Measurements from ENCODE around the gene RSL24D1. TPM values are rescaled to one million over a fixed set of nuclear protein-coding genes. Genes with fewer than 3 reads are reported as not detected.

Gene RSL24D1
- total and polyA plus RNA-seq, 7 donors: 37.9 to 73.7 (median 60.3) TPM

GRCh38 chr15:55194256-55194655, 2.5 kb downstream of the RSL24D1 start:
- H3K27me3 ChIP-seq (ENCODE audit: insufficient read depth in 3 of 3, low read length in 2 of 3): no peaks in the 10 kb centered on the region
- DNase-seq (no peak), ATAC-seq (no peak)
- H3K27ac ChIP-seq: no peak overlapping the region
- peaks cover 5 to 33% of the 10 kb centered on the region in 2 donors for H3K36me3 ChIP-seq (ENCODE audit: insufficient read depth in 1 of 2, low read depth in 1 of 2)
- peaks cover 17% of the 10 kb centered on the region for H3K4me1 ChIP-seq
- no peak overlapping the region for H3K4me3 ChIP-seq
- intact Hi-C loops (cut with DNase I): loop anchor here (10.0 kb wide), 2 partner anchors 211 to 221 kb away; partner anchors contain the start of genes CCPG1 (in 1 of the 2) and PIERCE2 (in 1 of the 2)
- H3K9me3 ChIP-seq: no peaks in the 10 kb centered on the region
- no peak for TF ChIP-seq CTCF (IDR thresholded peaks at IDR 0.05)

GRCh38 chr15:55186331-55186730, 10.4 kb downstream of the RSL24D1 start:
- no peak overlapping the region for H3K4me3 ChIP-seq
- intact Hi-C loops (cut with DNase I): no loop called here
- H3K27me3 ChIP-seq (ENCODE audit: insufficient read depth in 3 of 3, low read length in 2 of 3): no peaks in the 10 kb centered on the region
- TF ChIP-seq CTCF (IDR thresholded peaks at IDR 0.05): no peak
- no peaks in the 10 kb centered on the region for H3K4me1 ChIP-seq
- H3K27ac ChIP-seq: no peak overlapping the region
- ATAC-seq (no peak), DNase-seq (no peak)
- H3K9me3 ChIP-seq: no peaks in the 10 kb centered on the region
- H3K36me3 ChIP-seq (ENCODE audit: insufficient read depth in 1 of 2, low read depth in 1 of 2): peaks cover 2 to 85% of the 10 kb centered on the region in 2 donors
- 46 to 67% (median 57%) methylated on average over 1 of the region's 1 CpG for WGBS, 3 donors

- Histone ChIP-seq H3K4me3 (no peak overlapping the region), H3K27ac (no peak overlapping the region), H3K9me3 (no peaks in the 10 kb centered on the region), H3K36me3 (ENCODE audit: insufficient read depth in 1 of 2, low read depth in 1 of 2) (peaks cover 2 to 84% of the 10 kb centered on the region in 2 donors), H3K27me3 (ENCODE audit: insufficient read depth in 3 of 3, low read length in 2 of 3) (no peaks in the 10 kb centered on the region), H3K4me1 (no peaks in the 10 kb centered on the region)
- TF ChIP-seq CTCF (IDR thresholded peaks at IDR 0.05): no peak
- DNase-seq: no peak
- intact Hi-C loops (cut with DNase I): no loop called here
- no peak for ATAC-seq
- WGBS, 3 donors: 88 to 96% (median 95%) methylated on average over 2 of the region's 2 CpGs
These were observed 13.1 kb downstream of the RSL24D1 start for GRCh38 chr15:55183679-55184078.

GRCh38 chr15:55179141-55179540, 17.6 kb downstream of the RSL24D1 start:
- Histone ChIP-seq H3K4me3 (no peak overlapping the region), H3K9me3 (no peaks in the 10 kb centered on the region), H3K4me1 (no peaks in the 10 kb centered on the region), H3K27ac (no peak overlapping the region), H3K27me3 (ENCODE audit: insufficient read depth in 3 of 3, low read length in 2 of 3) (no peaks in the 10 kb centered on the region), H3K36me3 (ENCODE audit: insufficient read depth in 1 of 2, low read depth in 1 of 2) (peaks cover 0 to 73% of the 10 kb centered on the region in 2 donors)
- DNase-seq (no peak), ATAC-seq (no peak)
- intact Hi-C loops (cut with DNase I): no loop called here
- TF ChIP-seq CTCF (IDR thresholded peaks at IDR 0.05): no peak

GRCh38 chr15:55170361-55170760, 26.4 kb downstream of the RSL24D1 start:
- ATAC-seq (no peak), DNase-seq (no peak)
- intact Hi-C loops (cut with DNase I): no loop called here
- Histone ChIP-seq H3K27ac (no peak overlapping the region), H3K36me3 (ENCODE audit: insufficient read depth in 1 of 2, low read depth in 1 of 2) (no peaks in the 10 kb centered on the region), H3K9me3 (no peaks in the 10 kb centered on the region), H3K27me3 (ENCODE audit: insufficient read depth in 3 of 3, low read length in 2 of 3) (no peaks in the 10 kb centered on the region), H3K4me3 (no peak overlapping the region), H3K4me1 (no peaks in the 10 kb centered on the region)
- WGBS, 3 donors: 67 to 72% (median 72%) methylated on average over 4 of the region's 4 CpGs
- TF ChIP-seq CTCF (IDR thresholded peaks at IDR 0.05): no peak
